ENCODE measurements around the gene APBB2. TPM values are rescaled to one million over a fixed set of nuclear protein-coding genes. Genes with fewer than 3 reads are reported as not detected.

Gene APBB2
- total RNA-seq, 2 experiments from 2014 or later, result 0.22 TPM; not detected in 1

DNA sequence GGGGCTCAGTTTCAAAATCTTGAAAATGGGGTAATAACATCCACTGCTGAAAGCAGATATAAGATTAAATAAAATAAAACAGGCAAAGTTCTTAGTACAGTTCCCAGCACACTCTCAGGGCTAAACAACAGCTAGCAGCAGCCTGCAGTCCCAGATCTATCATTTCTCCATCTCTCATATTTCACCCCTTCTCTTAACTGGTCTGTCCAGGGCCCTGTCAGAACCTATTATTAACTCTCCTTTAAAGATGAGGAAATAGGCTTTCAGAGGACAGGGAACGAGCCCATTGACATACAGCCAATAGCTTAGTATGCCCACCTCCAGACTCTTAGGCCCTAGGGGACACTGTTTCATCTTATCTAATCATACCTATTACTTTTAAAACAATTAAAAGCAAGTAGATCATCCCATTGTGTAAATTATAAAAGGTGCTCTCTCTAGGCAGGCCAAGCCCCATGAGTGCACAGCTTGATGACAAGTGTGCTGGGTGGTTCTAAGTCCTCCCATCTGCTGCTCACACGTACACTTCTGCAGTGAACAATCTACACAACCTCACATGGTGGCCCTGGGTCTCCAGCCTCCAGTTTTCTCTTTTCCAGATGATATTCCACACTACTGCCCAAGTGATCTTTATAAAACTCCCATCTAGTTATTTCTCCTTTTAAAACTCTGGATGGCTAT, 119.0 kb downstream of the APBB2 start:
- Histone ChIP-seq H3K4me3 (ENCODE audit: low read length) (no peak overlapping the region), H3K4me1 (ENCODE audit: insufficient read depth, low read length) (no peaks in the 10 kb centered on the region), H3K9me3 (ENCODE audit: control insufficient read depth in 1 of 2, insufficient read depth in 1 of 2, low read length in 2 of 2) (no peaks in the 10 kb centered on the region), H3K27ac (ENCODE audit: low read depth in 1 of 2, low read length in 2 of 2) (no peak overlapping the region), H3K27me3 (ENCODE audit: control insufficient read depth in 1 of 2, insufficient read depth in 2 of 2, low read length in 2 of 2) (peaks cover 0 to 3% of the 10 kb centered on the region in 2 experiments), H3K36me3 (ENCODE audit: insufficient read depth, low read length) (no peaks in the 10 kb centered on the region)
- ChIA-PET CTCF (no interaction called here), POLR2A (no interaction called here)
- H3K27ac Mint-ChIP-seq, result no peak overlapping the region
- intact Hi-C loops (cut with DNase I, micrococcal nuclease), result no loop called here
- no peak overlapping the region for H3K4me3 Mint-ChIP-seq
- H3K27me3 Mint-ChIP-seq, result peaks cover 14% of the 10 kb centered on the region
- H3K4me1 Mint-ChIP-seq (ENCODE audit: low read depth), result no peaks in the 10 kb centered on the region
- H3K9me3 Mint-ChIP-seq, result no peaks in the 10 kb centered on the region
- H3K36me3 Mint-ChIP-seq (ENCODE audit: low read depth), result no peaks in the 10 kb centered on the region
- no peak for DNase-seq
- TF ChIP-seq, protein P1, sequence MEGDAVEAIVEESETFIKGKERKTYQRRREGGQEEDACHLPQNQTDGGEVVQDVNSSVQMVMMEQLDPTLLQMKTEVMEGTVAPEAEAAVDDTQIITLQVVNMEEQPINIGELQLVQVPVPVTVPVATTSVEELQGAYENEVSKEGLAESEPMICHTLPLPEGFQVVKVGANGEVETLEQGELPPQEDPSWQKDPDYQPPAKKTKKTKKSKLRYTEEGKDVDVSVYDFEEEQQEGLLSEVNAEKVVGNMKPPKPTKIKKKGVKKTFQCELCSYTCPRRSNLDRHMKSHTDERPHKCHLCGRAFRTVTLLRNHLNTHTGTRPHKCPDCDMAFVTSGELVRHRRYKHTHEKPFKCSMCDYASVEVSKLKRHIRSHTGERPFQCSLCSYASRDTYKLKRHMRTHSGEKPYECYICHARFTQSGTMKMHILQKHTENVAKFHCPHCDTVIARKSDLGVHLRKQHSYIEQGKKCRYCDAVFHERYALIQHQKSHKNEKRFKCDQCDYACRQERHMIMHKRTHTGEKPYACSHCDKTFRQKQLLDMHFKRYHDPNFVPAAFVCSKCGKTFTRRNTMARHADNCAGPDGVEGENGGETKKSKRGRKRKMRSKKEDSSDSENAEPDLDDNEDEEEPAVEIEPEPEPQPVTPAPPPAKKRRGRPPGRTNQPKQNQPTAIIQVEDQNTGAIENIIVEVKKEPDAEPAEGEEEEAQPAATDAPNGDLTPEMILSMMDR (IDR thresholded peaks at IDR 0.05), result no peak
- no peak for ATAC-seq (ENCODE audit: poor library complexity)

DNA sequence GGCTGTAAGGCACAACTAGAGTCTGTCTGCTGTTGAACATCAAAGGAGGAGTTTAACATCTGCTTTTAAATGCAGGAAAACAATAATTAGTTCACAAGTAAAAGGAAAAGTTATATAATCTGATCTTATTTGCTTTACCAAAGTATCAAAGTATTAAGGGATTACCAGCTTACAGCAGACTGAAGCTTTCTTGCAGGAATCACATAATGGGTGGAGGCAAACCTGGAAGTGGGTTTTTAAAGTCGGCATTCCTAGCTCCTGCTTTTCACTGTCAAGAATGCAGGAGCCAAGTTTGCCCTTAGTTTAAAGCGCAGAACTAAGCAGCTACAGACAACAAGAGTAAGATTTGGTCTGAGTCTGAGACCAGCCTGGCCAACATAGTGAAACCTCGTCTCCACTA, 122.2 kb downstream of the APBB2 start:
- DNase-seq, result no peak
- Mint-ChIP-seq H3K27ac (no peak overlapping the region), H3K4me1 (ENCODE audit: low read depth) (no peaks in the 10 kb centered on the region), H3K36me3 (ENCODE audit: low read depth) (no peaks in the 10 kb centered on the region), H3K9me3 (peaks cover 4% of the 10 kb centered on the region), H3K27me3 (peaks cover 14% of the 10 kb centered on the region), H3K4me3 (no peak overlapping the region)
- no peak overlapping the region for H3K4me3 ChIP-seq (ENCODE audit: low read length)
- H3K4me1 ChIP-seq (ENCODE audit: insufficient read depth, low read length), result no peaks in the 10 kb centered on the region
- ChIA-PET CTCF (interaction anchor here (0.9 kb wide), 1 partner anchor 14 kb away, joined by 4 read pairs; no protein-coding TSS in a partner anchor), POLR2A (no interaction called here)
- no peak for ATAC-seq (ENCODE audit: poor library complexity)
- intact Hi-C loops (cut with DNase I, micrococcal nuclease), result no loop called here
- no peaks in the 10 kb centered on the region for H3K9me3 ChIP-seq (ENCODE audit: control insufficient read depth in 1 of 2, insufficient read depth in 1 of 2, low read length in 2 of 2)
- TF ChIP-seq, protein P1 (IDR thresholded peaks at IDR 0.05), result no peak
- H3K27me3 ChIP-seq (ENCODE audit: control insufficient read depth in 1 of 2, insufficient read depth in 2 of 2, low read length in 2 of 2), result peaks cover 0 to 3% of the 10 kb centered on the region in 2 experiments
- no peaks in the 10 kb centered on the region for H3K36me3 ChIP-seq (ENCODE audit: insufficient read depth, low read length)
- H3K27ac ChIP-seq (ENCODE audit: low read depth in 1 of 2, low read length in 2 of 2), result no peak overlapping the region

DNA sequence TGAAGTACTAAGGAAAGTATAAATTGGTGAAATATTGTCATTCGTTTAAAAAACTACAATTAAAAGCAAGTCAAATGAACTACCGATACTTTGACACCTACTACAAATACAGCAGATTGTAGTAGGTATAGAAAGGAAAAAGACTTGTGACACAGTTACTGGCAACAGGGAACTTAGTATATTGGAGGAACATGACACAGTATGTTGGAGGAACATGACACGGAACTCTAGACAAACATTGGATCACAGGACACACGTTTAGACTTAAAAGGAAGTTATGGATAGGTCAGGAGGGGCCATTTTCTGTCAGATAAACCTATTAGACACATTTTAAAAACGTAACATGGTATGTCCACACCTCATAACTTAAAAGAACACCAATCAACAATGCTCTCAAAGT, 132.5 kb downstream of the APBB2 start:
- intact Hi-C loops (cut with DNase I, micrococcal nuclease), result no loop called here
- ChIA-PET POLR2A (no interaction called here), CTCF (no interaction called here)
- H3K4me3 Mint-ChIP-seq, result no peak overlapping the region
- peaks cover 17% of the 10 kb centered on the region for H3K27me3 Mint-ChIP-seq
- no peak overlapping the region for H3K27ac ChIP-seq (ENCODE audit: low read depth in 1 of 2, low read length in 2 of 2)
- no peak overlapping the region for H3K27ac Mint-ChIP-seq
- TF ChIP-seq, protein P1 (IDR thresholded peaks at IDR 0.05), result no peak
- H3K9me3 ChIP-seq (ENCODE audit: control insufficient read depth in 1 of 2, insufficient read depth in 1 of 2, low read length in 2 of 2), result no peaks in the 10 kb centered on the region
- H3K9me3 Mint-ChIP-seq, result peaks cover 11% of the 10 kb centered on the region
- no peaks in the 10 kb centered on the region for H3K27me3 ChIP-seq (ENCODE audit: control insufficient read depth in 1 of 2, insufficient read depth in 2 of 2, low read length in 2 of 2)
- no peaks in the 10 kb centered on the region for H3K36me3 ChIP-seq (ENCODE audit: insufficient read depth, low read length)
- DNase-seq, result no peak
- H3K4me3 ChIP-seq (ENCODE audit: low read length), result no peak overlapping the region
- no peaks in the 10 kb centered on the region for H3K4me1 Mint-ChIP-seq (ENCODE audit: low read depth)
- H3K4me1 ChIP-seq (ENCODE audit: insufficient read depth, low read length), result no peaks in the 10 kb centered on the region
- ATAC-seq (ENCODE audit: poor library complexity), result no peak
- H3K36me3 Mint-ChIP-seq (ENCODE audit: low read depth), result no peaks in the 10 kb centered on the region
